ENCODE results near the gene RFX3.
A peak's percentile ranks its signal among the peaks of the same experiment; 100 is the strongest.

RFX3 gene

GRCh38 chr9:3507395-3508077 lies 18.3 kb downstream of the RFX3 start:
- no peak for TF ChIP-seq CTCF (conservative IDR thresholded peaks at IDR 0.05; ENCODE audit: low read length)
- no peak for DNase-seq (ENCODE audit: low read depth)
- no peak overlapping the region for H3K4me3 ChIP-seq (ENCODE audit: low read length)

GRCh38 chr9:3506164-3506563 lies 19.6 kb downstream of the RFX3 start:
- no peak for TF ChIP-seq CTCF (conservative IDR thresholded peaks at IDR 0.05; ENCODE audit: low read length)
- no peak overlapping the region for H3K4me3 ChIP-seq (ENCODE audit: low read length)
- no peak for DNase-seq (ENCODE audit: low read depth)

GRCh38 chr9:3502560-3503398 lies 23.0 kb downstream of the RFX3 start:
- no peak overlapping the region for H3K4me3 ChIP-seq (ENCODE audit: low read length)
- TF ChIP-seq CTCF (conservative IDR thresholded peaks at IDR 0.05; ENCODE audit: low read length) = no peak
- peak; percentile 18 for DNase-seq (ENCODE audit: low read depth)

GRCh38 chr9:3500044-3500443 lies 25.8 kb downstream of the RFX3 start:
- no peak for DNase-seq (ENCODE audit: low read depth)
- TF ChIP-seq CTCF (conservative IDR thresholded peaks at IDR 0.05; ENCODE audit: low read length) = no peak
- no peak overlapping the region for H3K4me3 ChIP-seq (ENCODE audit: low read length)

GRCh38 chr9:3498691-3499090 lies 27.1 kb downstream of the RFX3 start:
- H3K4me3 ChIP-seq (ENCODE audit: low read length) = no peak overlapping the region
- DNase-seq (ENCODE audit: low read depth) = peak; percentile 17
- TF ChIP-seq CTCF (conservative IDR thresholded peaks at IDR 0.05; ENCODE audit: low read length) = no peak

- no peak overlapping the region for H3K4me3 ChIP-seq (ENCODE audit: low read length)
- TF ChIP-seq CTCF (conservative IDR thresholded peaks at IDR 0.05; ENCODE audit: low read length) = no peak
- DNase-seq (ENCODE audit: low read depth) = no peak
Measured at GRCh38 chr9:3497857-3498256, 27.9 kb downstream of the RFX3 start.

- no peak for TF ChIP-seq CTCF (conservative IDR thresholded peaks at IDR 0.05; ENCODE audit: low read length)
- no peak overlapping the region for H3K4me3 ChIP-seq (ENCODE audit: low read length)
Measured at GRCh38 chr9:3497401-3497800, 28.4 kb downstream of the RFX3 start.

More at GRCh38 chr9:3497401-3497800, 28.4 kb downstream of the RFX3 start:
- DNase-seq (ENCODE audit: low read depth) = peak; percentile 47
